ENCODE measurements around the gene POMGNT1.
"Not testable (repeated sequence)": the region's sequence is repeated elsewhere in the genome, so short reads cannot be mapped to it uniquely, and the experiment has no call there.

POMGNT1 gene

DNA sequence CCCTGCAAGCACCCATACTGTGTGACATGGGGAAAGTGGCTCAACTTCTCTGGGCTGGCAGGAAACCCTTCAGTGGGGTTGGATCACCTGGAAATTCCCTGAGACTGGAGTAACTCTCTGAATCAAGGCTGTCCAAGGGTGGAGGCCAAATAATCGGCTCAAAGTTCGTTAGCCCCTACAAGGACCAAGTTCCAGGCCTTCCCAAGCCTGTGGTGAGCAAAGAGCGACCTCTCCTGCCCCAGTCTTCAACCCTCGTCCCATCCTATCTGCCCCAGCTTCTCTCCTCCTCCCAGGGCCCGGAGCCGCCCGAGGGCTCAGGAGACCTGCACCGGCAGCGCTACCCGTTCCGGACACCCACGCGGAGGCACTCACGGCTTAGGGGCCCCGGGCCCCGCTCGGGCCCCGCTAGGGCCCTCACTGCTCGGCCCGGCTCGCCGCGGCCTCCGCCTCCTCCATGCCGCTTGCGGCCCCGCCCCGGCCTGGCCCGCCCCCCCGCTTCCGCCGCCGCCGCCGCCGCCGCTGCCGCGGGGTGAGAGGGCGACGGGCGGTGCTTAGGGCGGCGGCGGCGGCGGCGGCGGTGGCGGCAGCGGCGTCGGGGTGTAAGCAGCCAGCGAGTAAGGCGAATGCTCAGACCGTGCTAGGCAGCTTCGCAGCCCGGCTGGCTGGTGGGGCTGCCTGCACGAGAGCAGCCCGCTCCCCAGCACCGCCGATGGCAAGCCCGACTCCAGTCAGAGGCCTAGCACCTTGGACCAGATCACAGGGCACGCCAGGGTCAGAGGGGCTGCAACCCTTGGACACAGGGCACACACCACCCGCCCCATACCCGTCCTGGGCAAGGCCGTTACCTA lies at the start of gene POMGNT1:
Gene POMGNT1, minus strand, starts transcription at position 471 of the 848 bp plus-strand sequence. CDS start 613 bp downstream, outside the sequence.
- peak; percentile 14 for DNase-seq

DNA sequence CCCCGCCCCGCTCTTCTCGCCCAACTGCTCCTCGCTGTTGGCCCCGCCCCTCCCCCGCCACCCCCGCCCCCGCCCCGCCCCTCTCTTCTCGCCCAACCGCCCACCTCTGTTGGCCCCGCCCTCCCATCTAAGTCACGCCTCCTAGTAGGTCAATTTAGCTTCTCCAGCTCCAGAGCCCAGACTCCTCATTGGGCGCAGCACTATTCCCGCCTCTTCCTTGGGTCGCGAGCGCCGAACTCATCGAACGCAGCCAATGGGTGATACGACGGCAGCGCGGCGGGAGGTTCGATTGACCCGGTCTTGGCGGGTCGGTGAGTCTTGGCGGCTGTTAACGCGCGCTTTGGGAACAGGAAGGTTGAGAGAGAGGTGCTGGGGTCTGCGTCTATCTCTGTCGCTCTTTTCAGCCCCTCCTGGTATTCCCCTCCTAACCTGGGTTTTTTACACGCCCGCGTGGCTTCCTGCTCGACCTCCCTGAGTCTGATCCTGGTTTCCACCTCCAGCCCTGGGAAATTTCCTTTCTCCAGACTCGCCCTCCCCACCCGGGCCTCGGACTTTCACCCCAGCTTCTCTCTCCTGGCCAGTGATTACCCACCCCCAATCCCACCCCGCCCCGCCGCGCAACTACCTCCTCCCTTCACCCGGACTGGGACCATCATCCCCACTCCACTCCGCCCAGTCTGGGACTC lies 49.3 kb upstream of the POMGNT1 start, which contains the start of gene RAD54L:
Gene RAD54L, plus strand, starts transcription at position 328 of the 686 bp plus-strand sequence. CDS start 643 bp downstream, outside the sequence.
- DNase-seq, result peak; percentile 98

DNA sequence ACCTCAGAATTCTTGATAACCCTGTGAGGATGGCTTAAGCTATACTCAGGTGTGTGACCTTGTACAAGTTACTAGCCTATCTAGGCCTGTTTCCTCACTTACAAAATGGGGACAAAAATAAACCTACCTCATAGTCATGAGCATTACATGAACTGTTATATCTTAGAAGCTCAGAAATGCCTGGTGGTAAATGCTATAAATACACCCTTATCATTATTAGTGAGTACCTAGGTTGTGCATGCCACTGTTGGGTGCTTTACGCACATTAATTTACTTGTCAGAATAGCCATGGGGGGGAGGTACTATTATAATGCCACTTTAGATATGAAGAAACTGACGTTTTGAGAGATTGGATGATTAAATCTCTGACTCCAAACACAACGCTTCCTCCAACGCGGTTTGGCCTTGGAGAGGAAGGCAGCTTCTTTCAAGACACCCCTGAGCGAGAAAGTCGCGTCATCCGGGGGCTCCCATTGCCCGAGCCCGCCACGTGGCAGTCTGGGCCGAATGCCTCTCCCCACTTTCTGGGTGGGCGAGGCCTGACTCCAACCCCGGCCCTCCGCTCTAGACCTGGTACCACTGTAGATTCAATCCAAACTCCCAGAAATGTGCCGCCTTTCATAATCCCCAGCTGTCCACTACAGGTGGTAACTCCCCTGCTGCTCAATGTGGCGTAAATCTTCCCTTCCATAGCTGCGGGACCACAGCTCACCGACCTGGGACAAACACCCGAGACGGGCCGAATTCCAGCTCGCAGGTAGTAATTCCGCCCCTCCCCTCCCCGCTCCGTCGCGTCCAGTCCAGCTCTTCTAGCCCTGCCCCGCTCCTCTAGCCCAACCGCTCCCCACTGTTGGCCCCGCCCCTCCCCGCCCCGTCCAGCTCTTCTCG lies 48.6 kb upstream of the POMGNT1 start:
- peak; percentile 98 for DNase-seq

DNA sequence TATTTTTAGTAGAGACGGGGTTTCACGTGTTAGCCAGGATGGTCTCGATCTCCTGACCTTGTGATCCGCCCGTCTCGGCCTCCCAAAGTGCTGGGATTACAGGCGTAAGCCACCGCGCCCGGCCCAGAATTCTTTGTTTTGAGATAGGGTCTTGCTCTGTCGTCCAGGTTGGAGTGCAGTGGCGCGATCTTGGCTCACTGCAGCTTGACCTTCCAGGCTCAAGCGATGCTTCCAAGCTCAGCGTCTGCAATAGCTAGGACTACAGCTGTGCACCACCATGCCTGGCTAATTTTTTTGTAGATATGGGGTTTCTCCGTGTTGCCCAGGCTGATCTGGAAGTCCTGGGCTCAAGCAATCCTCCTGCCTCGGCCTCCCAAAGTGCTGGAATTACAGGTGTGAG lies 47.9 kb upstream of the POMGNT1 start:
- DNase-seq, result not testable (repeated sequence)

GRCh38 chr1:46244656-46245371 lies 46.6 kb upstream of the POMGNT1 start:
- DNase-seq, result no peak

DNA sequence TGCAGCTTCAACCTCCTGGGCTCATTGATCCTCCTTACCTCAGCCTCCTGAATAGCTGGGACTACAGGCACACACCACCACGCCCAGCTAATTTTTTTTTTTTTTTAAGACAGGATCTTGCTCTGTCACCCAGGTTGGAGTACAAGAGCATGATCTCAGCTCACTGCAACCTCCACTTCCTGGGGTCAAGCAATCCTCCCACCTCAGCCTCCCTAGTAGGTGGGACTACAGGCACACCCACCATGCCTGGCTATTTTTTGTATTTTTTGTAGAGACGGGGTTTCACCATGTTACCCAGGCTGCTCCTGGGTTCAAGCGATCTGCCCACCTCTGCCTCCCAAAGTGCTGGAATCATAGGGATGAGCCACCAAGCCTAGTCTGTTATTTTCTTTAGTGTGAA lies 45.6 kb upstream of the POMGNT1 start:
- not testable (repeated sequence) for DNase-seq

- DNase-seq, result no peak
Measured at GRCh38 chr1:46242918-46243317, 44.7 kb upstream of the POMGNT1 start.

DNA sequence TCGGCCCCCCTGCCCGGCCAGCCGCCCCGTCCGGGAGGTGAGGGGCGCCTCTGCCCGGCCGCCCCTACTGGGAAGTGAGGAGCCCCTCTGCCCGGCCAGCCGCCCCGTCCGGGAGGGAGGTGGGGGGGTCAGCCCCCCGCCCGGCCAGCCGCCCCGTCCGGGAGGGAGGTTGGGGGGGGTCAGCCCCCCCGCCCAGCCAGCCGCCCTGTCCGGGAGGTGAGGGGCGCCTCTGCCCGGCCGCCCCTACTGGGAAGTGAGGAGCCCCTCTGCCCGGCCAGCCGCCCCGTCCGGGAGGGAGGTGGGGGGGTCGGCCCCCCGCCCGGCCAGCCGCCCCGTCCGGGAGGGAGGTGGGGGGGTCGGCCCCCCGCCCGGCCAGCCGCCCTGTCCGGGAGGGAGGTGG lies 43.5 kb upstream of the POMGNT1 start:
- not testable (repeated sequence) for DNase-seq

GRCh38 chr1:46238865-46239264 lies 40.6 kb upstream of the POMGNT1 start:
- not testable (repeated sequence) for DNase-seq

DNA sequence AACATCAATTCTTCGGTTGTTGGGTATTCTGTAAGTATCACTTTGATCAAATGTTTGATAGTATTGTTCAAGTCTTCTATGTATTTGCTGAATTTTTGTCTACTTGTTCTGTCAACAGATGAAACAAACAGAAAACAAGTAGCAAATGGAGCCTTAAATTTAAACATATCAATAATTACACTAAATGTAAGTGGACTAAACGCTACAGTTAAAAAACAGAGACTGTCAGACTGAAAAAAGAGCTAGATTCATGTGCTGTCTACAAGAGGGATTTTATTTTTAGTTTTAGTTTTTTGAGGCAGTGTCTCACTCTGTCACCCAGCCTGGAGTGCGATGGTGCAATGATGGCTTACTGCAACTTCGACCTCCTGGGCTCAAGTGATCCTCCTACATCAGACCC lies 38.6 kb upstream of the POMGNT1 start:
- DNase-seq, result no peak

GRCh38 chr1:46231231-46231630 lies 33.0 kb upstream of the POMGNT1 start:
- DNase-seq, result not testable (repeated sequence)

DNA sequence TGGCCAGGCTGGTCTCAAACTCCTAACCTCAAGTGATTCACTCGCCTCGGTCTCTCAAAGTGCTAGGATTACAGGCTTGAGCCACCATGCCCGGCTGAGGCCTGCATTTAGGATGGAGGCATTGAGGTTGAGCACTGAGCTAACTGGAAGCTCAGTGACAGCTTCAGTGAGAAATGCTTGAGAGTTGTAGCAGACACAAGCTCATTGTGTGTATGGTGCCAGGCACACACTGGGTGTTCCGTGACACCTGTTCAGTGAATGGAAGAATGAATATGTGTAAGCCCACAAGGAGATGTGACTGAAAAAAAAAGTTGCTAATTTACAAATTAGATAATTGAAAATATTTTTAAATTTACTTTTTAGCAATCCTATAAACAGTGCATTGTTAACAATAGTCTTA lies 26.7 kb upstream of the POMGNT1 start:
- no peak for DNase-seq

DNA sequence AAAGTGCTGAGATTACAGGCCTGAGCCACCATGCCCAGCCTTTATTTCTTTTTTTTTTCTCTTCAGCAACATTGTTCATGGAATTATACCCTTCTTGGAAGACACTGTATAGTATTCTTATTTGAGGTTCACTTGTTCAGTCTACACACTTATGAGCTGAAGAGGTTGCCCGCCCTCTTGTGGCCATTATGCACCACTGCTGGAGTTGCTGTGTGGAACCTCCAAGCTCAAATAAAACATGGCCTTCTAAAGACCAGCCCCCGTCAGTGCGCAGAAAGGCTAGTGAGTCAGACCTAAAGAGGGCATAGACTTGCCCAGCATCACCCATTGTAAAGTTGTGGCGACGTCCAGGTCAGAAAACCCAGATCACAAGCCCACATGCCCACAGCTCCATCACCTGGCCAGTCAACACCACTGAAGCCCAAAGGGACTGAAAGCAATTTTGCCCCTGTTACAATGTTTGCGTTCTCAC lies 25.3 kb upstream of the POMGNT1 start:
- peak; percentile 33 for DNase-seq

DNA sequence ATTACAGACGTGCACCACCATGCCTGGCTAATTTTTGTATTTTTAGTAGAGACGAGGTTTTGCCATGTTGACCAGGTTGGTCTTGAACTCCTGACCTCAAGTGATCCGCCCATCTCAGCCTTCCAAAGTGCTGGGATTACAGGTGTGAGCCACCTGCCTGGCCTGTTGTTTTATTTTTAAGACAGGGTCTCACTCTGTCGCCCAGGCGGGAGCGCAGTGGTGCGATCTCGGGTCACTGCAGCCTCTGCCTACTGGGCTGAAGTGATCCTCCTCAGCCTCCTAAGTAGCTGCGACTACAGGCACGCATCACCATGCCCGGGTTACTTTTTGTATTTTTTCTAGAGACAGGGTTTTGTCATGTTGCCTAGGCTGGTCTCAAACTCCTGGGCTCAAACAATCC lies 24.8 kb upstream of the POMGNT1 start:
- DNase-seq, result not testable (repeated sequence)

- DNase-seq, result no peak
Measured at GRCh38 chr1:46221749-46222148, 23.5 kb upstream of the POMGNT1 start.

DNA sequence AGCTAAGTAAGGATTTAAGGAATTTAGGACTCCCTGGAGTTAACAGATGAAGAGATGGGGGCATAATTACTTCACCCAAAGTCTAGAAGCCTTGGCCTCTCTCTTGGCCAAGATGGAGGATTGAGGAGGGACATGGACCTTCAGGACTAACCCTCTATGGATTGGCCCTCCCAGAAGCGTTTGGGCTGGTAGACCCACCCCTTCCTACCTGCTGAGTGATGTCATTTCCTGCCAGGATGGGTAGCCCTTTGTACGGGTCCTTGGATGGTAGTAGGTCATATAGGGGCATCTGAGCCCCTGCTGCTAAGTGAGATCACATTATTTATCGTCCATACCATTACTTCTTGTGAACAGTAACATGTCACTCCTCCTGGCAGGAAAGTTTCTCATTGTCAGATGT lies 22.6 kb upstream of the POMGNT1 start:
- no peak for DNase-seq

GRCh38 chr1:46219551-46220520 lies 21.6 kb upstream of the POMGNT1 start:
- no peak for DNase-seq

DNA sequence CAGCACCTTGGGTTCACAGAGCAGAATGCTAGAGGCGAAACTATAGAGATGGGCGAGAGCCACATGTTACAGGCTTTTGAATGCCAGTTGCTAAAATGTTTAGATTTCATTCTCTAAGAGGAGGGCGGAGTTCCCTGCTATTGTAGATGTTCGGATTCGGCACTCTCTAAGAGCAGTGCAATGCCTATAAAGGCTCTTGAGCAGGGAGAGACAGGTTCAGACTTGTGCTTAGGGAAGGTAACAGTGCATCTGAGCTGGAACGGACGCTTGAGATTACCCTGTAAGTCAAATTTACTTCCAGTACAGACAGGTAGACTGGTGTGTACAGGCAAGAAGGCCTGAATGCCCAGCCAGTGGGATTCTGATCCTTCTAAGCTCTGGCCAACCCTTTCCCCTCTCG lies 20.2 kb upstream of the POMGNT1 start:
- DNase-seq, result no peak

DNA sequence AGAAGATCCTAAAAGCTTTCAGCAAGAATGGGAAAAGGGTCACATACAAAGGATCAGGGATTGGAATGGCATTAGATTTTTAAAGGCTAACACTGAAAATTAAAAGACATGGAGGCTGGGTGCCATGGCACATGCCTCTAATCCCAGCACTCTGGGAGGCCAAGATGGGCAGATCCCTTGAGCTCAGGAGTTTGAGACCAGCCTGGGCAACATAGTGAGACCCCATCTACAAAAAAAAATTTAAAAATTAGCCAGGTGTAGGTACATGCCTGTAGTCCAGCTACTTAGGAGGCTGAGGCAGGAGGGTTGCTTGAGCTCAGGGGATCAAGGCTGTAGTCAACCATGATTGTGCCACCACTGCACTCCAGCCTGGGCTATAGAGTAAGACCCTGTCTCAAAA lies 17.3 kb upstream of the POMGNT1 start:
- no peak for DNase-seq

GRCh38 chr1:46211051-46211450 lies 12.8 kb upstream of the POMGNT1 start:
- no peak for DNase-seq

DNA sequence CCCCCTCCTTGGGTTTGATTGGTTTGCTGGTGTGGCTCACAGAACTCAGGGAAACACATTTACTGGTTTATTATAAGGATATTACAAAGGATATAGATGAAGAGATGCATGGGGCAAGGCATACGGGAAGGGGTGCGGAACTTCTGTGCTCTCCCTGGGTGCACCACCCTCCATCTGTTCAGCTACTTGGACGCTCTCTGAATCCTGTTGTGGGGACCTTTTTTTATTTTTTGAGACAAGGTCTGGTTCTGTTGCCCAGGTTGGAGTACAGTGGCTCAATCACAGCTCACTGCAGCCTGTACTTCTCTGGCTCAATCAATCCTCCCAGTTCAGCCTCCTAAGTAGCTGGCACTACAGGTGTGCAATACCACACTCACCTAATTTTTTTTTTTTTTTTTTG lies 12.3 kb upstream of the POMGNT1 start:
- no peak for DNase-seq
